OCI-LY3 (cell line): Measurements from ENCODE around the gene ANKS1B.

Experiments used
- H2AFZ ChIP-seq: fragments of 200-600, 300-600 bp; shearing (Covaris generic); 2 replicates; pipeline ENCODE4 v1.6.0; 2014; ENCODE audit warnings: antibody characterized with exemption, low read depth, low read length
- H3K27ac ChIP-seq: fragments of 200-600, 300-600 bp; sonication (generic); 2 replicates; pipeline ENCODE4 v1.5.1; 2014; ENCODE audit warnings: mild to moderate bottlenecking, low read length, moderate library complexity, mixed read lengths
- H3K27me3 ChIP-seq: fragments of 200-600, 300-600 bp; sonication (generic); 2 replicates; pipeline ENCODE4 v1.6.1; 2014; ENCODE audit warnings: low read depth, low read length, mixed read lengths
- H3K36me3 ChIP-seq: fragments of 200-600, 300-600 bp; sonication (generic); replicated peaks from 2 replicates; pipeline ENCODE3; 2014; ENCODE audit warnings: low read depth, low read length, mixed read lengths
- H3K4me1 ChIP-seq: fragments of 300-600, 200-600 bp; sonication (generic); 2 replicates; pipeline ENCODE4 v1.6.1; 2014; ENCODE audit warnings: low read length, mixed read lengths
- H3K4me2 ChIP-seq: fragments of 200-600, 300-600 bp; sonication (generic); 2 replicates; pipeline ENCODE4 v1.6.1; 2014; ENCODE audit warnings: low read length, mixed read lengths
- H3K4me3 ChIP-seq: fragments of 300-600, 200-600 bp; sonication (generic); 2 replicates; pipeline ENCODE4 v1.5.1; 2014; ENCODE audit warnings: antibody characterized with exemption, mild to moderate bottlenecking, low read length, moderate library complexity
- H3K79me2 ChIP-seq: fragments of 300-600, 200-600 bp; shearing (Covaris generic); 2 replicates; pipeline ENCODE4 v1.6.1; 2014; ENCODE audit warnings: mild to moderate bottlenecking, low read length, mixed read lengths
- H3K9ac ChIP-seq: fragments of 300-600, 200-600 bp; shearing (Covaris generic); 2 replicates; pipeline ENCODE4 v1.6.0; 2014; ENCODE audit warnings: mild to moderate bottlenecking, low read length, moderate library complexity
- H3K9me3 ChIP-seq: fragments of 200-600, 300-600 bp; shearing (Covaris generic); 2 replicates; pipeline ENCODE4 v1.6.1; 2014; ENCODE audit warnings: low read length, mixed read lengths; ENCODE audit not compliant: insufficient read depth
- H4K20me1 ChIP-seq: fragments of 200-600, 300-600 bp; sonication (generic); 2 replicates; pipeline ENCODE4 v1.6.1; 2016; ENCODE audit warnings: low read length, mixed read lengths; ENCODE audit not compliant: insufficient read depth
- CTCF ChIP-seq: fragments of 200-600, 300-600 bp; sonication (generic); IDR thresholded peaks from 2 replicates; pipeline ENCODE4 v1.5.1; 2014; ENCODE audit warnings: antibody characterized with exemption, low read length, low read depth
- EZH2phosphoT487 ChIP-seq: fragments of 200-600 bp; shearing (Covaris generic); IDR thresholded peaks from 2 replicates; pipeline ENCODE4 v1.6.1; 2018; ENCODE audit warnings: antibody characterized with exemption, mixed run types, low read depth

Gene ANKS1B

GRCh38 chr12:98861251-98861650 lies 1123.5 kb downstream of the ANKS1B start:
- Histone ChIP-seq H4K20me1 (no peaks in the 10 kb centered on the region), H3K79me2 (no peaks in the 10 kb centered on the region), H3K36me3 (no peaks in the 10 kb centered on the region), H3K4me1 (peaks cover 9% of the 10 kb centered on the region), H3K9ac (no peak overlapping the region), H2AFZ (no peak overlapping the region), H3K9me3 (no peaks in the 10 kb centered on the region), H3K4me2 (no peak overlapping the region), H3K27me3 (no peaks in the 10 kb centered on the region), H3K27ac (no peak overlapping the region), H3K4me3 (no peak overlapping the region)
- no peak for TF ChIP-seq EZH2phosphoT487
- no peak for TF ChIP-seq CTCF

GRCh38 chr12:98856897-98857540 lies 1127.7 kb downstream of the ANKS1B start:
- no peak for TF ChIP-seq CTCF
- TF ChIP-seq EZH2phosphoT487: no peak
- H3K9me3 ChIP-seq: no peaks in the 10 kb centered on the region
- H3K4me1 ChIP-seq: no peaks in the 10 kb centered on the region

GRCh38 chr12:98852181-98852580 lies 1132.6 kb downstream of the ANKS1B start:
- Histone ChIP-seq H3K27me3 (no peaks in the 10 kb centered on the region), H3K4me2 (no peak overlapping the region), H3K36me3 (no peaks in the 10 kb centered on the region), H4K20me1 (no peaks in the 10 kb centered on the region), H3K9me3 (no peaks in the 10 kb centered on the region), H3K27ac (no peak overlapping the region), H3K9ac (no peak overlapping the region), H3K79me2 (no peaks in the 10 kb centered on the region), H3K4me1 (no peaks in the 10 kb centered on the region), H2AFZ (no peak overlapping the region), H3K4me3 (no peak overlapping the region)
- TF ChIP-seq EZH2phosphoT487 (no peak), CTCF (no peak)

More at GRCh38 chr12:98856897-98857540, 1127.7 kb downstream of the ANKS1B start:
- H4K20me1 ChIP-seq: no peaks in the 10 kb centered on the region
- no peaks in the 10 kb centered on the region for H3K36me3 ChIP-seq
- no peak overlapping the region for H3K4me2 ChIP-seq
- H3K27me3 ChIP-seq: no peaks in the 10 kb centered on the region
- no peak overlapping the region for H2AFZ ChIP-seq
- H3K79me2 ChIP-seq: no peaks in the 10 kb centered on the region
- H3K4me3 ChIP-seq: no peak overlapping the region
- H3K27ac ChIP-seq: no peak overlapping the region
- H3K9ac ChIP-seq: no peak overlapping the region

GRCh38 chr12:98847242-98847641 lies 1137.5 kb downstream of the ANKS1B start:
- TF ChIP-seq EZH2phosphoT487 (no peak), CTCF (no peak)
- H3K9ac ChIP-seq: no peak overlapping the region
- H4K20me1 ChIP-seq: no peaks in the 10 kb centered on the region

More at GRCh38 chr12:98847242-98847641, 1137.5 kb downstream of the ANKS1B start:
- H3K79me2 ChIP-seq: no peaks in the 10 kb centered on the region
- no peak overlapping the region for H3K27ac ChIP-seq
- H3K36me3 ChIP-seq: no peaks in the 10 kb centered on the region
- H3K4me3 ChIP-seq: no peak overlapping the region
- no peak overlapping the region for H2AFZ ChIP-seq
- H3K9me3 ChIP-seq: no peaks in the 10 kb centered on the region
- H3K4me1 ChIP-seq: no peaks in the 10 kb centered on the region
- H3K27me3 ChIP-seq: 0 out of 2 replicates have a peak, but pooled peaks cover 3% of the 10 kb centered on the region
- H3K4me2 ChIP-seq: no peak overlapping the region
